Adrenal gland (tissue), 5 donors: ENCODE data around the gene ELK4.

Experiments used
- CTCF ChIP-seq, 6 experiments: fragments of 450-650 bp in 4 of 6; fragments of 200-600 bp in 2 of 6; sonication (generic) in 1 of 6; IDR thresholded peaks; 1 replicate in 5 of 6; 2 replicates in 1 of 6; pipeline versions ENCODE4 v1.5.1 to v1.8.0; 2016 to 2021; ENCODE audit warnings: antibody characterized with exemption in 6 of 6, mild to moderate bottlenecking in 2 of 6, moderate library complexity in 1 of 6
- POLR2A ChIP-seq, 2 donors: fragments of 450-650 bp; IDR thresholded peaks; one replicate each; pipeline ENCODE4 v1.6.1; 2017; ENCODE audit warnings: antibody characterized with exemption in 2 of 2, mild to moderate bottlenecking in 2 of 2, moderate library complexity in 1 of 2
- donor health status: DM: no; HTN: no; CAD: no.

DNA sequence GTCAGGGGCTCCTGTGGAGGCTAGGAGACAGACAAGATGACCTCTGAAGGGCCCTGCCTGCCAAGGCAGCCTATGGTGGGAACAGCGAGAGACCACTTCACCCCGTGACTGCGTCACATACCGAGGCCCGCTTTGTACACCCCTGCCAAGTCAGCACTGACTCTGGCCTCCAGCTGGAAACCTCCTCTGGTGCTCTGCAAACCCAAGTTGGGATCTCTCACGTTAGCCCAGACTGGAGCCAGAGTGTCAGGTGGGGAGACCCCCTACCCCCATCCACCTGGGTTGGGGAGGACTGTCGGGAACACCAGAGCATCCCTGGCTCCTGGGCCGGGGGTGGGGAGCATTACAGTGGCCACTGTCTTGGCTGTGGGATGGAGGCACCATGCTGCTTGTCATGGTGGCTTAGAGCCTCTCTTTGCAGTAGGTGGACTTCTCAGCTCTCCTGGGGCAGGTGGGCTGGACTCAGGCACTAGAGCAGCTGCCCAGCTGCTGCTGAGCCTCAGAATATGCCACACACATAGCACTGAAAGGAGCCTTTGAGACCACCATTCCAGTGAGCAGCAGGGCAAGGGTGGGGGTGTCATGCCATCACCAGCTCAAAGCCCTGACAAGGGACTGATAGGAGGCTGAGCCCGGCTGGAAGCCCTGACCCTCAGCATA is 50.4 kb downstream of the ELK4 start:
- no peak for TF ChIP-seq CTCF (IDR thresholded peaks at IDR 0.05)
- TF ChIP-seq POLR2A (IDR thresholded peaks at IDR 0.05): no peak
